H1 (cell line): Measurements from ENCODE around the gene PCCA. TPM values are rescaled to one million over a fixed set of nuclear protein-coding genes. Genes with fewer than 3 reads are reported as not detected.
A peak's percentile ranks its signal among the peaks of the same experiment; 100 is the strongest.

Source experiments
- CTCF ChIA-PET: fragments of 300-600 bp; sonication (Branson Sonifier 250); formaldehyde crosslinking; loops from one replicate; lab custom pipeline; 2021; ENCODE audit not compliant: partially characterized antibody; lab: Charles Lee
- POLR2A ChIA-PET: fragments of 300-600 bp; sonication (Branson Sonifier 250); formaldehyde crosslinking; loops from one replicate; lab custom pipeline; 2021; ENCODE audit warnings: inconsistent platforms; ENCODE audit not compliant: partially characterized antibody; lab: Charles Lee
- DNase-seq, 2 experiments: peaks; one replicate each; pipeline versions ENCODE4 v3.0.0 to v3.0.0-alpha.2; 2010 to 2022; ENCODE audit warnings: low spot score in 2 of 2, low read depth in 1 of 2, mixed read lengths in 1 of 2
- FAIRE-seq: peaks from 2 replicates; lab custom pipeline; 2011; peaks lifted over from hg19 to GRCh38; lab: Jason Lieb, UNC
- H2AFZ ChIP-seq: 2 replicates; pipeline ENCODE4 v1.8.1; 2012; ENCODE audit warnings: low read length, inconsistent platforms
- H2AK5ac ChIP-seq: 2 replicates; pipeline ENCODE4 v1.6.1; 2013; ENCODE audit warnings: low read depth, low read length
- H2BK120ac ChIP-seq: replicated peaks from 2 replicates; pipeline ENCODE3; 2013; ENCODE audit warnings: low read depth, low read length, inconsistent platforms
- H2BK12ac ChIP-seq: 2 replicates; pipeline ENCODE4 v1.6.1; 2013; ENCODE audit warnings: low read depth, low read length
- H2BK15ac ChIP-seq: 2 replicates; pipeline ENCODE4 v1.6.1; 2013; ENCODE audit warnings: low read length
- H2BK20ac ChIP-seq: 2 replicates; pipeline ENCODE4 v1.6.1; 2013; ENCODE audit warnings: low read length
- H2BK5ac ChIP-seq: 2 replicates; pipeline ENCODE4 v1.6.1; 2013; ENCODE audit warnings: low read depth, low read length
- H3K14ac ChIP-seq: 2 replicates; pipeline ENCODE4 v1.6.1; 2013; ENCODE audit warnings: inconsistent platforms; ENCODE audit not compliant: insufficient read length
- H3K18ac ChIP-seq: 2 replicates; pipeline ENCODE4 v1.6.1; 2013; ENCODE audit warnings: low read length; ENCODE audit errors: extremely low read depth
- H3K23ac ChIP-seq: 2 replicates; pipeline ENCODE4 v1.6.1; 2013; ENCODE audit warnings: inconsistent platforms; ENCODE audit not compliant: insufficient read length
- H3K23me2 ChIP-seq: 2 replicates; pipeline ENCODE4 v1.6.1; 2013; ENCODE audit warnings: low read depth, low read length
- H3K27ac ChIP-seq: 2 replicates; pipeline ENCODE4 v1.6.1; 2011; ENCODE audit warnings: low read depth, low read length, inconsistent platforms
- H3K27me3 ChIP-seq, 4 experiments: replicated peaks in 1 of 4; 1 replicate in 1 of 4; 2 replicates in 3 of 4; pipeline versions ENCODE4 v1.6.1 to v1.8.1; 2011 to 2013; ENCODE audit warnings: low read length in 3 of 4, mild to moderate bottlenecking in 3 of 4, inconsistent platforms in 2 of 4, mixed read lengths in 2 of 4, moderate library complexity in 1 of 4; ENCODE audit not compliant: control insufficient read depth in 3 of 4, insufficient read depth in 3 of 4; ENCODE audit errors: extremely low read depth in 1 of 4
- H3K36me3 ChIP-seq, 4 experiments: 2 replicates each; pipeline versions ENCODE4 v1.6.1 to v1.8.1; 2011 to 2013; ENCODE audit warnings: mild to moderate bottlenecking in 4 of 4, low read length in 3 of 4, moderate library complexity in 2 of 4, control low read depth in 1 of 4, inconsistent platforms in 1 of 4; ENCODE audit not compliant: insufficient read depth in 4 of 4, control insufficient read depth in 2 of 4
- H3K4ac ChIP-seq: replicated peaks from 2 replicates; pipeline ENCODE3; 2013; ENCODE audit warnings: low read length, low read depth, mixed read lengths, inconsistent platforms; ENCODE audit not compliant: insufficient read length
- H3K4me1 ChIP-seq, 4 experiments: replicated peaks in 1 of 4; 1 replicate in 1 of 4; 2 replicates in 3 of 4; pipeline versions ENCODE4 v1.6.1 to v1.8.1; 2011 to 2013; ENCODE audit warnings: low read length in 3 of 4, inconsistent platforms in 2 of 4, mixed read lengths in 1 of 4; ENCODE audit not compliant: insufficient read depth in 4 of 4, control insufficient read depth in 3 of 4
- H3K4me2 ChIP-seq, 2 experiments: 2 replicates each; pipeline versions ENCODE4 v1.6.1 to v1.8.1; 2011 to 2013; ENCODE audit warnings: low read depth in 2 of 2, low read length in 2 of 2, control low read depth in 1 of 2, inconsistent platforms in 1 of 2, mild to moderate bottlenecking in 1 of 2; ENCODE audit not compliant: insufficient read depth in 1 of 2
- H3K4me3 ChIP-seq, 4 experiments: fragments of 200-600, 300-600 bp in 1 of 4; sonication (generic), shearing (Covaris generic), sonication (Bioruptor Twin) in 1 of 4; 2 replicates each; pipeline versions ENCODE4 v1.5.1 to v1.8.1; 2011 to 2016; ENCODE audit warnings: low read length in 4 of 4, low read depth in 3 of 4, control low read depth in 2 of 4, inconsistent platforms in 2 of 4, mild to moderate bottlenecking in 2 of 4, mixed read lengths in 1 of 4, moderate library complexity in 1 of 4; ENCODE audit not compliant: insufficient read depth in 2 of 4; ENCODE audit errors: extremely low read depth in 1 of 4
- H3K56ac ChIP-seq: replicated peaks from 2 replicates; pipeline ENCODE3; 2013; ENCODE audit warnings: low read depth, mild to moderate bottlenecking, mixed read lengths, low read length, inconsistent platforms; ENCODE audit not compliant: insufficient read length
- H3K79me1 ChIP-seq: 2 replicates; pipeline ENCODE4 v1.6.1; 2013; ENCODE audit warnings: low read depth, low read length, control low read depth
- H3K79me2 ChIP-seq, 2 experiments: 2 replicates each; pipeline versions ENCODE4 v1.6.1 to v1.8.1; 2012 to 2013; ENCODE audit warnings: low read length in 2 of 2, mild to moderate bottlenecking in 2 of 2, inconsistent platforms in 1 of 2; ENCODE audit not compliant: insufficient read depth in 2 of 2, control insufficient read depth in 1 of 2
- H3K9ac ChIP-seq, 4 experiments: replicated peaks in 1 of 4; 1 replicate in 1 of 4; 2 replicates in 3 of 4; pipeline versions ENCODE4 v1.6.1 to v1.8.1; 2011 to 2013; ENCODE audit warnings: low read depth in 3 of 4, low read length in 3 of 4, control low read depth in 2 of 4, mild to moderate bottlenecking in 2 of 4, moderate library complexity in 2 of 4, inconsistent platforms in 1 of 4; ENCODE audit errors: extremely low read depth in 1 of 4
- H3K9me3 ChIP-seq, 2 experiments: 2 replicates each; pipeline versions ENCODE4 v1.6.1 to v1.8.1; 2012 to 2013; ENCODE audit warnings: mild to moderate bottlenecking in 2 of 2, moderate library complexity in 2 of 2, control low read depth in 1 of 2, inconsistent platforms in 1 of 2, low read depth in 1 of 2, low read length in 1 of 2, mixed read lengths in 1 of 2; ENCODE audit not compliant: insufficient read depth in 2 of 2
- H4K20me1 ChIP-seq, 2 experiments: replicated peaks in 1 of 2; 2 replicates each; pipeline versions ENCODE3 to v1.8.1; 2011 to 2013; ENCODE audit warnings: inconsistent platforms in 2 of 2, low read length in 2 of 2, mild to moderate bottlenecking in 1 of 2; ENCODE audit not compliant: insufficient read depth in 2 of 2, control insufficient read depth in 1 of 2
- H4K5ac ChIP-seq: 2 replicates; pipeline ENCODE4 v1.6.1; 2013; ENCODE audit warnings: low read length, low read depth, mixed read lengths, inconsistent platforms; ENCODE audit not compliant: insufficient read length
- H4K8ac ChIP-seq: 2 replicates; pipeline ENCODE4 v1.8.0; 2013; ENCODE audit warnings: mild to moderate bottlenecking, moderate library complexity, low read length, inconsistent platforms; ENCODE audit not compliant: insufficient read depth; ENCODE audit errors: extremely low read depth
- H4K91ac ChIP-seq: replicated peaks from 2 replicates; pipeline ENCODE3; 2013; ENCODE audit warnings: low read length, mixed read lengths, inconsistent platforms; ENCODE audit not compliant: insufficient read length
- JUN ChIP-seq: IDR thresholded peaks from 2 replicates; pipeline ENCODE4 v1.6.1; 2011; ENCODE audit warnings: low read depth, mild to moderate bottlenecking, improper control_type of control experiment, low read length
- SIX5 ChIP-seq: IDR thresholded peaks from 2 replicates; pipeline ENCODE4 v1.6.1; 2011; ENCODE audit warnings: mild to moderate bottlenecking, low read depth, low read length
- SP2 ChIP-seq: IDR thresholded peaks from 2 replicates; pipeline ENCODE4 v1.6.1; 2012; ENCODE audit warnings: mild to moderate bottlenecking, low read length, inconsistent platforms
- WGBS, 2 experiments: shearing (Covaris generic) in 1 of 2; methylation state at CpG; one replicate each; pipeline versions ENCODE4 v1.1.6 to v1.1.7; 2013 to 2015; ENCODE audit warnings: low lambda C conversion rate in 2 of 2, mixed read lengths in 2 of 2, inconsistent platforms in 1 of 2, low coverage in 1 of 2, missing lambda C conversion rate in 1 of 2; ENCODE audit not compliant: insufficient replicate concordance in 2 of 2, insufficient coverage in 1 of 2, insufficient read length in 1 of 2; ENCODE audit errors: extremely low coverage in 1 of 2, missing lambda C conversion rate in 1 of 2; 5-methylcytosine and 5-hydroxymethylcytosine counted together
- polyA plus RNA-seq, 7 experiments: library from polyadenylated mRNA; depleted of rRNA in 3 of 7; stranded (reverse) in 5 of 7; unstranded in 2 of 7; fragments of >200 nt in 5 of 7; fragments of 200-250 nt in 2 of 7; gene quantifications; 1 replicate in 5 of 7; 2 replicates in 1 of 7; 4 replicates in 1 of 7; pipeline versions ENCODE4 v1.2.1 to v1.2.3, GENCODE V29; 2011 to 2013; ENCODE audit warnings: missing spikeins in 2 of 7, mixed read lengths in 2 of 7
- total RNA-seq: library from RNA; stranded (reverse); fragmentation: NEBNext Ultra II Directional; extraction: Animal tissue kit (Norgen Biotek cat#: 25700); gene quantifications from 2 replicates; pipeline ENCODE4 v1.2.1, GENCODE V29; 2021

Gene PCCA
- total and polyA plus RNA-seq, 2 of the 8 experiments (the other 6 are each of a cell fraction or from before 2014, with no cell fraction given), result 18.4 to 49.8 TPM

DNA sequence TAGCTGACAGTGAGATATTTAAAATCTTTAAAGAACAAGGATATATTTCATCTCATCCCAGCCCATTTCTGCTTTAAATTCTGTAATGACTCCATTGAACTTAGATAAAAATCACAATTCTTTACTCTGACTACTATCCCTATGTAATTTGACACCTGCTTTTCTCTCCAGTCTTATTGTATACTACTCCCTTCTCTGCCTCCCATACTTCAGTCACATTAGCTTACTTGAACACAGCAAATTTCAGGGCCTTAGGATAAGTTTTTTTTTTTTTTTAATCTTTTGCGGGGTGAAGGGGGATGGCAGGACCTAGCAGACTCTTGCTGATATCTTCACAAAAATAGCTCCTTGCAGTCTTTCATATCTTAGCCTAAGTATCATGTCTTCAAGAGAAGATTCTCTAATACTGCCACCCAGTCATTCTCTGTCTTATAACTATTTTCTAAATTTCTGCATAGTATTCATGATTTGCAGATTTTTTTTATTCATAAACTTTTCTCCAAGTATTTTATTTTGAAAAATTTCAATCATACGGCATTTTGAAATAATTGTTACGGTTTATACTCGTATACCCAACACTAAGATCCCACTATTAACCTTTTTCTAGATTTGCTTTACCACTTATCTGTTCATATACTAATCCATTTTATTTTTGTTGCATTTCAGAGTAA is 151.4 kb downstream of the PCCA start:
- Histone ChIP-seq H3K79me1 (no peaks in the 10 kb centered on the region), H2BK12ac (no peak overlapping the region), H3K4ac (no peak overlapping the region), H4K8ac (no peak overlapping the region), H3K4me1 (peaks cover 0 to 10% (median 0%) of the 10 kb centered on the region in 4 experiments; a peak in 3 of 7 replicates), H3K79me2 (0 out of 4 replicates have a peak, but pooled peaks cover 0 to 4% of the 10 kb centered on the region in 2 experiments), H2BK120ac (no peak overlapping the region), H3K36me3 (no peaks in the 10 kb centered on the region), H3K23me2 (no peaks in the 10 kb centered on the region), H2AFZ (no peak overlapping the region), H2AK5ac (no peak overlapping the region), H2BK5ac (no peak overlapping the region), H3K4me2 (no peak overlapping the region), H3K14ac (no peak overlapping the region), H3K27me3 (no peaks in the 10 kb centered on the region), H3K4me3 (no peak overlapping the region), H2BK20ac (no peak overlapping the region), H3K18ac (no peak overlapping the region), H3K23ac (no peak overlapping the region), H4K5ac (no peak overlapping the region), H3K9ac (no peak overlapping the region), H2BK15ac (no peak overlapping the region), H3K9me3 (no peaks in the 10 kb centered on the region), H4K20me1 (no peaks in the 10 kb centered on the region), H3K56ac (no peak overlapping the region), H3K27ac (no peak overlapping the region), H4K91ac (no peak overlapping the region)
- DNase-seq, result no peak
- FAIRE-seq, result no peak
- CTCF ChIA-PET, result interaction anchor here (1.0 kb wide), 1 partner anchor 9 kb away, joined by 4 read pairs; no protein-coding TSS in a partner anchor
- 89% methylated on average over 4 of the region's 4 CpGs; no CpG with 5 or more reads in 1 of the 2 experiments for WGBS, 2 experiments
- POLR2A ChIA-PET, result interaction anchor here (0.6 kb wide), 1 partner anchor 12 kb away, joined by 4 read pairs; no protein-coding TSS in a partner anchor
- TF ChIP-seq JUN (no peak), SIX5 (0 out of 2 replicates have a peak, but pooled peaks have one; percentile 7), SP2 (no peak)
